HG03469 (cell line): ENCODE results near the gene ZNF879.
A peak's percentile ranks its signal among the peaks of the same experiment; 100 is the strongest.

Experiments used
- ATAC-seq: cut with Tn5 transposase; IDR thresholded peaks from one replicate; pipeline ENCODE4 v1.9.1; 2021; ENCODE audit warnings: mild to moderate bottlenecking, moderate library complexity, moderate number of reproducible peaks; ENCODE audit not compliant: unreplicated experiment

The ZNF879 gene

GRCh38 chr5:179023528-179024189 lies at the start of gene ZNF879:
TSS of gene ZNF879 (plus strand) at chr5:179023804. CDS start at chr5:179025005, 1,201 bp downstream.
- peak; percentile 87 for ATAC-seq

- ATAC-seq = no peak
Measured at GRCh38 chr5:178981381-178981780, 42.2 kb upstream of the ZNF879 start.

GRCh38 chr5:178982941-178983340 lies 40.7 kb upstream of the ZNF879 start:
- no peak for ATAC-seq

GRCh38 chr5:178983728-178984127 lies 39.9 kb upstream of the ZNF879 start:
- ATAC-seq = no peak

- ATAC-seq = no peak
Measured at GRCh38 chr5:178984145-178985072, 39.2 kb upstream of the ZNF879 start.

- no peak for ATAC-seq
Measured at GRCh38 chr5:178986326-178986960, 37.2 kb upstream of the ZNF879 start.

- no peak for ATAC-seq
Measured at GRCh38 chr5:178988436-178989220, 35.0 kb upstream of the ZNF879 start.

- no peak for ATAC-seq
Measured at GRCh38 chr5:178989311-178989710, 34.3 kb upstream of the ZNF879 start.

- ATAC-seq = no peak
Measured at GRCh38 chr5:178990491-178990890, 33.1 kb upstream of the ZNF879 start.

- ATAC-seq = no peak
Measured at GRCh38 chr5:178991190-178992145, 32.1 kb upstream of the ZNF879 start.

- ATAC-seq = no peak
Measured at GRCh38 chr5:178992291-178992895, 31.2 kb upstream of the ZNF879 start.

- no peak for ATAC-seq
Measured at GRCh38 chr5:178993236-178993765, 30.3 kb upstream of the ZNF879 start.

GRCh38 chr5:178993955-178994579 lies 29.5 kb upstream of the ZNF879 start:
- ATAC-seq = no peak

- no peak for ATAC-seq
Measured at GRCh38 chr5:178994580-178995340, 28.8 kb upstream of the ZNF879 start, which contains the start of gene GRM6. TSS of gene GRM6 (minus strand) at chr5:178995320. CDS start at chr5:178994944, 376 bp downstream.

GRCh38 chr5:178995341-178995690 lies 28.3 kb upstream of the ZNF879 start:
- ATAC-seq = no peak

GRCh38 chr5:178996156-178996555 lies 27.4 kb upstream of the ZNF879 start:
- no peak for ATAC-seq

GRCh38 chr5:178997191-178997590 lies 26.4 kb upstream of the ZNF879 start:
- ATAC-seq = no peak

GRCh38 chr5:178998441-178998840 lies 25.2 kb upstream of the ZNF879 start:
- ATAC-seq = no peak
